GM12891 (cell line): ENCODE measurements around the gene PTX4.

ENCODE experiments used
- POLR2A ChIP-seq: IDR thresholded peaks from 2 replicates; pipeline ENCODE4 v1.6.1; 2011; ENCODE audit warnings: low read depth, low read length, control low read depth
- POLR2AphosphoS5 ChIP-seq: IDR thresholded peaks from 2 replicates; pipeline ENCODE4 v1.6.1; 2011; ENCODE audit warnings: low read depth, low read length, control low read depth
- TAF1 ChIP-seq: IDR thresholded peaks from 2 replicates; pipeline ENCODE4 v1.6.1; 2011; ENCODE audit warnings: low read depth, low read length, control low read depth

DNA sequence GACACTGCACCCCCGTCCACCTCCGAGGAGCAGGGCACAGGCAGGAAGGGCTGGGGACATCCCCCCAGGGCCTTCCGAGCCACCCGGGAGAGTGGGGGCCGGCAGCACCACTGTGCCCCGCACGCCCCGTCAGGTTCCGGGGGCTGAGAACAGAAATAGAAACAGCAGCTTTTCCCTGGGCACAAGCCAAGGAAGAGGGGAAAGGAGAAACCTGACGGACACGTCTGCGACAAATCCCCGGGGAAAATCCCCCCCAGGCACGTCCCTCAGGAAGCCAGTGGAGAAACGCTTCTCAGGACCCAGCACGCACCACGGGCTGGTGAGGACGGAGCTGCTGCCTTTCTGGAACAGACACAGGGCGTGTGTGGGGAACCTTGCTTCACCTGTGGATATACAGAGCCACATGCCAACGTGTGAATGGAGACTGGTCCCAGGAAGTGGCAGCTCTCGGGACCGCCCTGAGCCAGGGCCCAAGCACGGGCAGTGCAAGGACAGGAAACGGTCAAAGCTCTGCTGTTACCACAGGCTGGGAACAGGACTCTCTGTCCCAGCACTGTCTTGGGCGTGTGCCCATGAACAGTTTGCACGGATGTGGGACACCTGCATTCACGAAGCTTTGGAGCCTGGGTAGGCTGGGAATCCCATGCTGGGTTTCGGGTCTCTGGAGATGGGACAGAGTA, 43.5 kb upstream of the PTX4 start:
- no peak for TF ChIP-seq POLR2AphosphoS5
- no peak for TF ChIP-seq POLR2A
- TF ChIP-seq TAF1, result no peak
